AG09309 (cell line): ENCODE measurements around the gene DDA1.

Source experiments
- DNase-seq: peaks from one replicate; pipeline ENCODE4 v3.0.0-alpha.2; 2010; ENCODE audit warnings: low read depth
- H3K4me3 ChIP-seq: 2 replicates; pipeline ENCODE4 v1.5.1; 2011; ENCODE audit warnings: mild to moderate bottlenecking, low read depth, low read length, moderate library complexity; ENCODE audit not compliant: control insufficient read depth
- TF ChIP-seq, protein P1 (sequence below): IDR thresholded peaks from 2 replicates; pipeline ENCODE4 v1.5.1; 2011; ENCODE audit warnings: mild to moderate bottlenecking, low read depth, low read length, inconsistent platforms; ENCODE audit not compliant: insufficient read depth, control insufficient read depth; ENCODE audit errors: missing control alignments

The DDA1 gene

DNA sequence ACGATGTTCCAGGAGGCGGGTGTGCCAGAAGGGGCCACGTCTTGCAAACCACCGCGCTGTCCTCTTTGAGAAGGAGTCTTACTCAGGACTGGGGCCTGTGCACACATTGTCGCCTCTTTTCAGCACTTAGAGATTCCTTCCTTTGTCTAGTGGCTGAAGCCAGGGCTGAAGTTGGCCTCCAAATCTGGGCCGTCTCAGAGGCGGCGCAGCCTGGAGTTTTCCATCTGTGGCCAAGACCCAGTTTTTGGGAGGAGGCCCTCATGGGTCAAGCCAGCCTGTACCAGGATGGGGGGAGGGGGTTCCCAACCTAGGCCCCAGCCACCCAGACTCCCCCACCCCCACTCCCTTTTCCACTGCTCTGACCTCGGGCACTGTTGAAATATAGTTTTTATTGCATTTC lies 13.5 kb downstream of the DDA1 start:
- no peak overlapping the region for H3K4me3 ChIP-seq
- DNase-seq, result no peak
- TF ChIP-seq, protein P1, sequence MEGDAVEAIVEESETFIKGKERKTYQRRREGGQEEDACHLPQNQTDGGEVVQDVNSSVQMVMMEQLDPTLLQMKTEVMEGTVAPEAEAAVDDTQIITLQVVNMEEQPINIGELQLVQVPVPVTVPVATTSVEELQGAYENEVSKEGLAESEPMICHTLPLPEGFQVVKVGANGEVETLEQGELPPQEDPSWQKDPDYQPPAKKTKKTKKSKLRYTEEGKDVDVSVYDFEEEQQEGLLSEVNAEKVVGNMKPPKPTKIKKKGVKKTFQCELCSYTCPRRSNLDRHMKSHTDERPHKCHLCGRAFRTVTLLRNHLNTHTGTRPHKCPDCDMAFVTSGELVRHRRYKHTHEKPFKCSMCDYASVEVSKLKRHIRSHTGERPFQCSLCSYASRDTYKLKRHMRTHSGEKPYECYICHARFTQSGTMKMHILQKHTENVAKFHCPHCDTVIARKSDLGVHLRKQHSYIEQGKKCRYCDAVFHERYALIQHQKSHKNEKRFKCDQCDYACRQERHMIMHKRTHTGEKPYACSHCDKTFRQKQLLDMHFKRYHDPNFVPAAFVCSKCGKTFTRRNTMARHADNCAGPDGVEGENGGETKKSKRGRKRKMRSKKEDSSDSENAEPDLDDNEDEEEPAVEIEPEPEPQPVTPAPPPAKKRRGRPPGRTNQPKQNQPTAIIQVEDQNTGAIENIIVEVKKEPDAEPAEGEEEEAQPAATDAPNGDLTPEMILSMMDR, result no peak

DNA sequence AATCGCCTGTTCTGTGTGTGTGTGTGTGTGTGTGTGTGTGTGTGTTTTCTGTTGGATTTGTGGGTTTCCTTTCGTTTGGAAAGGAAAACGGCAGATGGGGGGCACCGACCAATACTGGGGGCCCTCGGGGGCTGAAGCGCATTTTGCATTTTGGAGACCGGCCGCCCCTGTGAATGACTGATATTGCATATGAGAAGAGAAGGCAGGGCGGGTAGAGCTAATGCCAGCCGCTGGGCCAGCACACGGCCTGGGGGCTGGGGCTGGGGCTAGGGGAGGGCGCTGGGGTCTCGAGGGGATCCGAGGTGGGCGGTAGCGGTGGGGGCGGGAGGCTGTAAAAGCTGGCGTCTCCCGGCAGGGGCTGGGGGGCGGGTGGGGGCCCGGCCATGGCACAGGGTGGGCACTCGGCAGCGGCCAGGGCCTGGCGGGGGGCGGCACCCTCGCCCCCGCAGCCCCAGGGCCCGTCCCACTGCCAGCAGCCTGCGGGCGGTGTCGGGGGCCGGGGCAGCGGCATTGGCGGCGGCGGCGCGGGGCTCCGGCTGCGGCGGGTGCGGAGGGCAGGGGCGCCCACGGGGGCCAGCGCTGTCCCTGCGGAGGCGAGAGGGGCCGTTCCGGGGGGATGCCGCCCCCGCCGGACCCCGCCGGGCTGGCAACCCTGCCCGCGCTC lies 14.1 kb downstream of the DDA1 start:
- TF ChIP-seq, protein P1, result no peak
- no peak overlapping the region for H3K4me3 ChIP-seq
- DNase-seq, result no peak

DNA sequence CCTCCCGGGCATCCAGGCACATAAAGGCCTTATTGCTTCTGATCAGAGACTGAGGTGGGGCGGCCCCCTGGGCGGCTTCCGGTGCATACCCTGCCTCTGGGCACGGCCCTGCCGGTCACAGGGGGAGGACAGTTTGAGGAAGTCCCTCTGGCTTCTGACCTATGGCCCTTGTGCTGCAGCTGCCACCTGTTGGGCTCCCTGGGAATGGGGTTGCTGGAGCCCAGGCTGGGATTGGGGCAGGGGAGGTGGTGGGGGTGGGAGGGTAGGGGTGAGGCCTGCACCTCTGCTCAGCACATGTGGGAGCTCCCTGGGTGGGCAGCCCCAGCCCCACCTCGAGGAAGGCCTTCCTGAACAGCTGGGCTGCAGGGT lies 14.6 kb downstream of the DDA1 start:
- H3K4me3 ChIP-seq, result no peak overlapping the region
- TF ChIP-seq, protein P1, result no peak
- no peak for DNase-seq

DNA sequence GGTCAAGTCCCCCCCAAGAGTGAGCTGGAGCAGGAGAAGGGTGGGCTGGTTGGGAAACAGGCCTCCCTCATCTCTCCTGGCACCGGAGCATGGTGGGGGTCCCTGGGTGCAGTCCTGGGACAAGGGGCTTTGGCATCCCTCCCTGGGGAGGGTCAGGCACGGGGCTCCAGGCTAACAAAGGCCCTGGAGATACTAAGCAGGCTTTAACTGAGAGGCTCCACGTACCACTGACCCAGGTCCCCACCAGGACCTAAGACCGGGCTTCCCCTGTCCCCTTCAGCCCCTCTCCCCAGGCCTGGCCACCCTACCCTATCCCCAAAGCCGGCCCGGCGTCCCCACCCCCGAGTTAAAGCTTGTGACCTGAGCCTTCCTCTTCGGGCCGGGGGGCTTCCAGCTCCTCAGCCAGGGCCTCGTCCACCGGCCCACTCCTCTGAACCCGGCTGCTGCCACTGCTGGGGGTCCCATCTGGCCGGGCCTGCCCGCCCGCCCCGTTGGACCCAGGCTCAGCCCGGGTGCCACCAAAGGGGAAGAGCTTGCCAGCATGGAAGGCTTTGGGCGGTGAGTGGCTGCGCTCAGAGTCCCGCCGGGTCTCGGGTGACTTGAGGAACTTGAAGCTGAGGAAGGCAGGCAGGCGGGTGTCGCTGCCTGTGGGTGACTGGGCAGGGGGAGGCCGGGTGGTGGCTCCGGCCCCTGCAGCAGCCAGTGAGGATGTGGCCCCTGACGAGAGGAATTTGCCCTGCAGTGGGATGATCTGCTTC lies 15.2 kb downstream of the DDA1 start:
- no peak for DNase-seq
- TF ChIP-seq, protein P1, result no peak
- no peak overlapping the region for H3K4me3 ChIP-seq

DNA sequence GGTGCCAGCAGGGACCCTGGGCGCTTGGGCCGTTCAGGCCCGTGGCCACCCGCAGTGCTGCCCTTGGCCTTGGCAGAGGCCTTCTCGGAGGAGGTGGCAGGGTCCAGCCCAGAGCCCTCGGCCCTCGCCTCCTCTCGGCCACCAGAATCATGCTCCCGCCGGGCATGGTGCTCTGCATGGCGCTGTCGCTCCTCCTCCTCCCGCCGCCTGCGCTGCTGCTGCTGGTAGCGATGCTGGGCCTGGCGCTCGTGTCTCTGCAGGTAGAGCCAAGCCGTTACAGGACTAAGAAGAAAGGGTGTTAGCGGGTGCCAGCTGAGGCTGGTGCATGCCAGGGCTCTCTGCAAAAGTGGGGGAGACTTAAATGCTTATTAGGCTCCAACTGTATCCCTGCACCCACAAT lies 15.8 kb downstream of the DDA1 start:
- no peak overlapping the region for H3K4me3 ChIP-seq
- TF ChIP-seq, protein P1, result no peak

DNA sequence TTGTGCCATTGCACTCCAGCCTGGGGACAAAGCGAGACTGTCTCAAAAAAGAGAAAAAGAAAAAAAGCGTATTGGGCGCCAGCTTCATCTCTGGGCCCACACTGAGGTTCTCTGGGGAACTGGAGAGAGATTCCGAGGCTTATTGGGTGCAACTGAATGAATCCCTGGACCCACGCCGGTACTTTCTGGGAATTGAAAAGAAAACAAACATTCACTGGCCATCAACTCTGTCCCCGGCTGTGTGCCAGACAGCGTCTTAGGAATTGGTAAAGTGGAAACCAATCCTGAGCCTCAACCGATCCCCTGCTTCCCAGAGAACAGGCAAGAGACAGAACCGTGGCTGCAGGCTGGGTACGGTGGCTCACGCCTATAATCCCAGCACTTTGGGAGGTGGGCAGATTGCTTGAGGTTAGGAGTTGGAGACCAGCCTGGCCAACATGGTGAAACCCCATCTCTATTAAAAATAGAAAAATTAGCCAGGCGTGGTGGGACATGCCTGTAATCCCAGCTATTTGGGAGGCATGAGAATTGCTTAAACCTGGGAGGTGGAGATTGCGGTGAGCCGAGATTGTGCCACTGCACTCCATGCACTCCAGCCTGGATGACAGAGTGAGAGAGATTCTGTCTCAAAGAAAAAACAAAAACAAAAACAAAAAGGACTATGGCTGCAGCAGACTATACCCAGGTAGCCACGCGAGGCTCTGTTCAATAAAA lies 16.7 kb downstream of the DDA1 start:
- TF ChIP-seq, protein P1, result no peak
- no peak overlapping the region for H3K4me3 ChIP-seq
- no peak for DNase-seq

More for the DNA sequence above, 15.8 kb downstream of the DDA1 start:
- no peak for DNase-seq
